ENCODE data around the gene DLGAP4. TPM values are rescaled to one million over a fixed set of nuclear protein-coding genes. Genes with fewer than 3 reads are reported as not detected.

DLGAP4 gene
- total and polyA plus RNA-seq, 9 of the 15 experiments (the other 6 are each of a cell fraction or from before 2014, with no cell fraction given), result 0.31 to 34.1 (median 4.5) TPM

- TF ChIP-seq ARID4B (CRISPR knock-in tag; IDR thresholded peaks at IDR 0.05) (no peak; the same call in none of the 2 replicates), PHF8 (IDR thresholded peaks at IDR 0.05; ENCODE audit: borderline replicate concordance, low read length) (peak; percentile 61; the same call in 1 of the 2 replicates), NFE2L1 (tag; IDR thresholded peaks at IDR 0.05; ENCODE audit: borderline replicate concordance, low read depth) (no peak), PYGO2 (tag; IDR thresholded peaks at IDR 0.05) (no peak), NFRKB (IDR thresholded peaks at IDR 0.05; ENCODE audit: low read depth) (peak; percentile 47; the same call in 1 of the 2 replicates), SMARCE1 (IDR thresholded peaks at IDR 0.05) (no peak), FOS (IDR thresholded peaks at IDR 0.05; ENCODE audit: extremely low read depth, insufficient read length) (no peak), RBM22 (IDR thresholded peaks at IDR 0.05; ENCODE audit: low read depth, low read length, poor library complexity, severe bottlenecking) (no peak), STAG1 (CRISPR knock-in tag; IDR thresholded peaks at IDR 0.05; ENCODE audit: borderline replicate concordance) (no peak), ZFP1 (CRISPR knock-in tag; IDR thresholded peaks at IDR 0.05) (no peak), FOXK2 (conservative IDR thresholded peaks at IDR 0.05 in 1 of 2, IDR thresholded peaks at IDR 0.05 in 1 of 2; ENCODE audit: low read depth in 2 of 2) (no peak), FOXM1 (IDR thresholded peaks at IDR 0.05; ENCODE audit: low read depth) (no peak), FOXM1 (CRISPR knock-in tag; IDR thresholded peaks at IDR 0.05; ENCODE audit: low read depth) (no peak), REST (IDR thresholded peaks at IDR 0.05; ENCODE audit: borderline replicate concordance) (no peak), REST (CRISPR knock-in tag; IDR thresholded peaks at IDR 0.05; ENCODE audit: low read depth) (no peak), NFYB (IDR thresholded peaks at IDR 0.05; ENCODE audit: extremely low read depth, insufficient read length) (no peak)
These were observed 267.1 kb downstream of the DLGAP4 start, which contains the start of gene TGIF2 (continued) for GRCh38 chr20:36573103-36573797.

Measured in K562 (cell line).